GM06990 (cell line): ENCODE results near the gene DOP1A.

Experiments used
- DNase-seq: peaks from one replicate; pipeline ENCODE4 v3.0.0-alpha.2; 2011; ENCODE audit not compliant: insufficient read length; ENCODE audit errors: extremely low read depth
- H3K27me3 ChIP-seq: replicated peaks from 2 replicates; pipeline ENCODE4 v1.6.0; 2011; ENCODE audit warnings: low read length; ENCODE audit not compliant: control insufficient read depth, insufficient read depth
- H3K36me3 ChIP-seq: 2 replicates; pipeline ENCODE4 v1.5.1; 2011; ENCODE audit warnings: low read length; ENCODE audit not compliant: control insufficient read depth, insufficient read depth
- H3K4me3 ChIP-seq: replicated peaks from 2 replicates; pipeline ENCODE4 v1.5.1; 2011; ENCODE audit warnings: low read depth, mild to moderate bottlenecking, control low read depth, low read length
- CTCF ChIP-seq: IDR thresholded peaks from 2 replicates; pipeline ENCODE4 v1.5.1; 2011; ENCODE audit warnings: low read length, control low read depth, mild to moderate bottlenecking, inconsistent platforms; ENCODE audit not compliant: insufficient read depth, poor library complexity, severe bottlenecking

DOP1A gene

GRCh38 chr6:83216806-83217205, 149.3 kb downstream of the DOP1A start:
- H3K36me3 ChIP-seq: no peaks in the 10 kb centered on the region
- TF ChIP-seq CTCF: no peak
- no peaks in the 10 kb centered on the region for H3K27me3 ChIP-seq
- H3K4me3 ChIP-seq: no peak overlapping the region
- DNase-seq: no peak
